Natural killer cell treated with Interleukin-12 subunit alpha and Interleukin-12 subunit beta and Interleukin-15 and Interleukin-18, amount 100 ng/mL, for 72 hours (primary cell): ENCODE measurements around the gene GRM4. TPM values are rescaled to one million over a fixed set of nuclear protein-coding genes. Genes with fewer than 3 reads are reported as not detected.
A peak's percentile ranks its signal among the peaks of the same experiment; 100 is the strongest.
"Not testable (repeated sequence)": the region's sequence is repeated elsewhere in the genome, so short reads cannot be mapped to it uniquely, and the experiment has no call there.

ENCODE experiments used
- ATAC-seq, 2 donors: fragments of 150-1000 bp; cut with Tn5 transposase in 1 of 2; sonication (Bioruptor Pico), chemical (Tn5 transposase) in 1 of 2; 2 replicates each; pipeline ENCODE4 v1.10.0; 2021
- DNase-seq: peaks from one replicate; pipeline ENCODE4 v3.0.0; 2022; ENCODE audit warnings: low spot score
- H3K27ac Mint-ChIP-seq, 2 donors: 1 replicate in 1 of 2; 2 replicates in 1 of 2; pipeline ENCODE4 v1.8.0; 2022; ENCODE audit warnings: mixed read lengths in 2 of 2, mild to moderate bottlenecking in 1 of 2, moderate library complexity in 1 of 2
- H3K27me3 Mint-ChIP-seq, 2 donors: 1 replicate in 1 of 2; 2 replicates in 1 of 2; pipeline ENCODE4 v1.8.0; 2022; ENCODE audit warnings: mixed read lengths in 2 of 2
- H3K36me3 Mint-ChIP-seq: one replicate; pipeline ENCODE4 v1.8.0; 2022; ENCODE audit warnings: mixed read lengths
- H3K4me1 Mint-ChIP-seq, 2 donors: 1 replicate in 1 of 2; 2 replicates in 1 of 2; pipeline ENCODE4 v1.8.0; 2022; ENCODE audit warnings: low read depth in 2 of 2, mixed read lengths in 2 of 2, mild to moderate bottlenecking in 1 of 2
- H3K4me3 Mint-ChIP-seq: one replicate; pipeline ENCODE4 v1.8.0; 2022; ENCODE audit warnings: mixed read lengths
- H3K9me3 Mint-ChIP-seq: 2 replicates; pipeline ENCODE4 v1.8.0; 2022; ENCODE audit warnings: mixed read lengths
- total RNA-seq, 2 donors: library from RNA; stranded (reverse); gene quantifications; one replicate each; pipeline ENCODE4 v1.2.3, GENCODE V29; 2022

Gene GRM4
- total RNA-seq, 2 donors from 2014 or later: not detected

GRCh38 chr6:34018961-34019606 lies 126.8 kb downstream of the GRM4 start:
- DNase-seq (no peak), ATAC-seq (no peak)
- Mint-ChIP-seq H3K36me3 (no peaks in the 10 kb centered on the region), H3K9me3 (no peaks in the 10 kb centered on the region), H3K27me3 (peaks cover 17 to 23% of the 10 kb centered on the region in 2 donors), H3K4me1 (no peaks in the 10 kb centered on the region), H3K27ac (no peak overlapping the region), H3K4me3 (no peak overlapping the region)

DNA sequence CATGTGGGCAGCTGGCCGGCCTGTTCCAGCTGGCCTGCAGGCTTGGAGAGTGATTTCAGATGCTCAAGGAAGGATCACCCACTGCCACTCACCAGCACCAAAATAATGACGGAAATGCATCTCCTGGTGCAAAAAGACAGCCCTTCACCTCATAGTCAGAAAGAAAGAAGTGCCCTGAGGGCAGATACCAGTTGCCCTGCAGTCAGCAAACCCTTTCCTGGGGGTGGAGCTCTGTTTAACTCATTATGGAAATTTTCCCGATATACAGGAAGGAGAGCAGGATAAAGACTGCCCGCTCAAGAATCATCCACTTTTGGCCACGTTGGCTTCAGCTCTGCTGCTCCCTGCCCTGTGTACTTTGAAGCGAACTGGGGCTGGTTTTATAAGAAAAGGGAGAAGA lies 127.9 kb downstream of the GRM4 start:
- no peaks in the 10 kb centered on the region for H3K36me3 Mint-ChIP-seq
- no peak overlapping the region for H3K4me3 Mint-ChIP-seq
- H3K4me1 Mint-ChIP-seq: no peaks in the 10 kb centered on the region
- H3K9me3 Mint-ChIP-seq: no peaks in the 10 kb centered on the region
- no peak for ATAC-seq
- H3K27ac Mint-ChIP-seq: no peak overlapping the region
- peaks cover 13 to 21% of the 10 kb centered on the region in 2 donors for H3K27me3 Mint-ChIP-seq
- DNase-seq: no peak

DNA sequence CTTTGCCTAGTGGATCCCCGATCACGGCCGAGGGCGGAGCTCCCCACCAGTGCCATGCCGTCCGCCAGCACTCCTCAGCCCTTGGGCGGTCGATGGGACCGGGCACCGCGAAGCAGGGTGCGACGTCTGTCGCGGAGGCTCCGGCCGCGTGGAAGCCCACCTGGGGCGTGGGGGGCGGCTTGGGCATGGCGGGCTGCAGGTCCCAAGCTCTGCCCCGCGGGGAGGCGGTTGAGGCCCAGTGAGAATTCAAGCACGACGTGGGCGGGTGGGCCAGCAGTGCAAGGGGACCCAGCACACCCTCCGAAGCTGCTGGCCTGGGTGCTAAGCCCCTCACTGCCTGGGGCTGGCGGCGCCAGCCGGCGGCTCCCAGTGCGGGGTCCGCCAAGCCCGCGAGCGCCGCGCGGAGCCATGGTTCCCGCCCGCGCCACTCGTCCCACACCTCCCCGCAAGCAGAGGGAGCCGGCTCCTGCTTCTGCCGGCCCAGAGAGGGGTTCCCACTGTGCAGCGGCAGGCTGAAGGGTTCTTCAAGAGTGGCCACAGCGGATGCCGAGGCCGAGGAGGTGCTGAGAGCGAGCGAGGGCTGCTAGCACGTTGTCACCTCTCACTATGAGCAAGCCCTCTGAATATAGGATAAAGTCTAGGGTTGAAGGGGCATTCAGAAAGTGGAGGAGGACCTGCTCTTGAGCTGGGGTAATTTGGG lies 128.6 kb downstream of the GRM4 start:
- no peaks in the 10 kb centered on the region for H3K4me1 Mint-ChIP-seq
- no peak overlapping the region for H3K27ac Mint-ChIP-seq

DNA sequence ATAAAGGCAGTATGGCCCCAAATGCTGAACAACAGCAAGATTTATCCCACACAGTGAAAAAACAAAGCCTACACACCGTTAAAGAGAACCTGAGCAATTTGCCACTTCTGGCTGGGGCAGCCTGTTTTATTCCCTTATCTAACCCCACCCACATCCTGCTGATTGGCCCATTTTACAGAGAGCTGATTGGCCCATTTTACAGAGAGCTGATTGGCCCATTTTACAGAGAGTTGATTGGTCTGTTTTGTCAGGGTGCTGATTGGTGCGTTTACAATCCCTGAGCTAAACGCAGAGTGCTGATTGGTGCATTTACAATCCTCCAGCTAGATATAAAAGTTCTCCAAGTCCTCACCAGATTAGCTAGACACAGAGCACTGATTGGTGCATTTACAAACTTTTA lies 129.3 kb downstream of the GRM4 start:
- not testable (repeated sequence) for ATAC-seq, H3K9me3 Mint-ChIP-seq, H3K4me1 Mint-ChIP-seq, DNase-seq, H3K27ac Mint-ChIP-seq, H3K4me3 Mint-ChIP-seq, H3K36me3 Mint-ChIP-seq
- peaks cover 0 to 15% of the 10 kb centered on the region in 2 donors for H3K27me3 Mint-ChIP-seq

More for the DNA sequence above, 128.6 kb downstream of the GRM4 start:
- no peak overlapping the region for H3K4me3 Mint-ChIP-seq
- H3K36me3 Mint-ChIP-seq: no peaks in the 10 kb centered on the region
- H3K27me3 Mint-ChIP-seq: peaks cover 5 to 17% of the 10 kb centered on the region in 2 donors
- ATAC-seq (no peak), DNase-seq (no peak)
- no peaks in the 10 kb centered on the region for H3K9me3 Mint-ChIP-seq

- no peaks in the 10 kb centered on the region for H3K9me3 Mint-ChIP-seq
- ATAC-seq (no peak), DNase-seq (peak; percentile 46)
- no peak overlapping the region for H3K4me3 Mint-ChIP-seq
- no peak overlapping the region for H3K27ac Mint-ChIP-seq
- H3K27me3 Mint-ChIP-seq: peaks cover 0 to 15% of the 10 kb centered on the region in 2 donors
- H3K36me3 Mint-ChIP-seq: no peaks in the 10 kb centered on the region
- H3K4me1 Mint-ChIP-seq: no peaks in the 10 kb centered on the region
Observed at GRCh38 chr6:34015586-34015985, 130.3 kb downstream of the GRM4 start.

DNA sequence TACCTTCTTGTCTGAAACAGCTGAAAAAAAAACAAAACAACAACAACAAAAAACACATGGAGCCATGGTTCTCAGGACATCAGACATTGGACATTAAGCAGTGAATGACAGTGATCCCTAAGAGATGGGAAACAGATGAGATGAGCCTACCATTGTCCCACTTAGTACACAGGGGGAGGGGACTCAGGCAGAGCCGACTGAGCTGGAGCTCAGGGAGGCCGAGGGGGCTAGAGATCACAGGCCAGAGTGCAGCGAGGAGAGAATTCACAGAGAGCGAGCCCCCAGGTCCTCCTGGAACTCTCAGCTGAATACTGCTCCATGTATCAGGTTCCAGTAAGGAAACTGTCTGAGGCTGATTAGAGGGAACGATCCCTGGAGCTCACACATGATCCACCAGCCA lies 134.6 kb downstream of the GRM4 start:
- no peak overlapping the region for H3K4me3 Mint-ChIP-seq
- H3K27ac Mint-ChIP-seq: no peak overlapping the region
- no peaks in the 10 kb centered on the region for H3K36me3 Mint-ChIP-seq
- ATAC-seq (no peak), DNase-seq (peak; percentile 29)
- H3K4me1 Mint-ChIP-seq: no peaks in the 10 kb centered on the region
- H3K9me3 Mint-ChIP-seq: no peaks in the 10 kb centered on the region
- peaks cover 26 to 27% of the 10 kb centered on the region in 2 donors for H3K27me3 Mint-ChIP-seq

GRCh38 chr6:34005901-34006531 lies 139.9 kb downstream of the GRM4 start:
- Mint-ChIP-seq H3K27me3 (peaks cover 26 to 34% of the 10 kb centered on the region in 2 donors), H3K9me3 (no peaks in the 10 kb centered on the region), H3K36me3 (no peaks in the 10 kb centered on the region), H3K4me1 (no peaks in the 10 kb centered on the region), H3K27ac (peak overlapping the region in 1 of 2 donors; percentile 24), H3K4me3 (no peak overlapping the region)
- ATAC-seq (no peak), DNase-seq (no peak)

- ATAC-seq (no peak), DNase-seq (no peak)
- Mint-ChIP-seq H3K27me3 (peaks cover 19 to 32% of the 10 kb centered on the region in 2 donors), H3K36me3 (no peaks in the 10 kb centered on the region), H3K9me3 (no peaks in the 10 kb centered on the region), H3K4me1 (no peaks in the 10 kb centered on the region), H3K27ac (no peak overlapping the region), H3K4me3 (no peak overlapping the region)
Observed at GRCh38 chr6:34004706-34005105, 141.2 kb downstream of the GRM4 start.

GRCh38 chr6:34003962-34004361 lies 141.9 kb downstream of the GRM4 start:
- Mint-ChIP-seq H3K4me1 (no peaks in the 10 kb centered on the region), H3K27ac (no peak overlapping the region), H3K36me3 (no peaks in the 10 kb centered on the region), H3K9me3 (no peaks in the 10 kb centered on the region), H3K4me3 (no peak overlapping the region), H3K27me3 (peaks cover 17 to 34% of the 10 kb centered on the region in 2 donors)
- DNase-seq (no peak), ATAC-seq (no peak)

DNA sequence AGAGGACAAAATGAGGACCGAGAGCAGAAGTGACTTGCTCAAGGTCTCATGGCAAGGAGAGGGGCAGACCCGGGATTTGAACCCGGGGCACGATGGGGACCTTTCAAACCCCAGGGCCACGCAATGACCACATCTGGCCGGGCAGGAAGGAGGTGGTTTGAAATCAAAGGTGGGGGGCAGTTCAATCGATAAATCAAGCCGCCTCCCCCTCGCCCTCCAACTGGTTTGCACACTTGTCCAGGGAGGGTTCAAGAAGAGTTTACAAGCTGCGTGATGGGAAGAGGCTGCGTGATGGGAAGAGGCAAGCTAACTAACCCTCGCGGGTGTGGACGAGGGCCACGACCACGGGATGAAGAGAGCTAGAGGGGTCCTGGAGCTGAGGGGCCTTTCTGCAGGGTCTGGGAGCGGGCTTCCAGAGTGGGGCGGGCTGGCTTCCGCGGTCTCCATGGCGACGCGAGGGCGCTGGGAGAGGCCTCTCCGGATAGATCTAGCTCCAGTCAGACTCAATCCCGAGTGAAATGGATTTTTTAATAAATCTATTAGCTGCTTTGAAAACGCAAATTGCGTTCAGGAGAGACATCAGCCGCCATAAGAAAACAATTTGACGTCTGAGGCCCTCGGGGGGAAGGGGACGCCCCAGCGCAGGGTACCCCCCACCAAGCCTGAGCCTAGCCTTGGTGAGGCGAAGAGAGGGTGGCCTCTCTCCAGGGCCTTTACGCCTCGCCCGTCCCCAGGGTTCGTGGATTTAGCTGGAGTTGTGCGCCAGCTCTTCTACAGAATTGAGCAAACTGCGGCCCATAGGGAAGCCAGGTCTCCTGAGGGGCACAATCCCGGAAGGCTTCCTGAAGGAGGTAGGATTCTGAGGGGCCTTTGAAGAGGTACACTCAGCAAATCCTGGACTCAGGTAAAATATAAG lies 143.9 kb downstream of the GRM4 start:
- no peak overlapping the region for H3K4me3 Mint-ChIP-seq
- peaks cover 14 to 26% of the 10 kb centered on the region in 2 donors for H3K27me3 Mint-ChIP-seq
- peaks cover 3% of the 10 kb centered on the region for H3K36me3 Mint-ChIP-seq
- no peaks in the 10 kb centered on the region for H3K4me1 Mint-ChIP-seq
- DNase-seq (no peak), ATAC-seq (no peak)
- no peaks in the 10 kb centered on the region for H3K9me3 Mint-ChIP-seq
- no peak overlapping the region for H3K27ac Mint-ChIP-seq

DNA sequence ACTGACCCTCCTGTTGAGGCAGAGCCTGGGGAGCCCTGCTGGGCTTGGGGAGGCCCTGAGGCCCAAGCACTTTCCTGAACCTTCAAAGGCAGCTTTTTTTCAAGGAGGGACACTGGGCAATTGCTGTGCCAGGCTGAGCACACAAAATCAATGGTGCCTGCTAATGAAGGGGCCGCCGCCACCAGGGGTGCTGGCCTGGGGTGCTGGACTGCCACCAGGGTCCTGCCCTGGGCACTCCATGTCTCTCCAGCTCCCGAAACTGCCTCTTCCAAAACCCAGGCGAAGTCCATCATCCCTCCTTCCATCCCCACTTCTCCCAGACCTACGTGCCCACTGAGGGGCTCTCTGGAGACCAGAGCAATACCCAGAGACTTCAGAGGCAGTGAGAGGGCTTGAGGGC lies 145.6 kb downstream of the GRM4 start:
- Mint-ChIP-seq H3K27ac (no peak overlapping the region), H3K4me3 (no peak overlapping the region), H3K27me3 (peaks cover 21 to 26% of the 10 kb centered on the region in 2 donors), H3K36me3 (peaks cover 5% of the 10 kb centered on the region), H3K9me3 (no peaks in the 10 kb centered on the region), H3K4me1 (no peaks in the 10 kb centered on the region)
- no peak for ATAC-seq
- no peak for DNase-seq

- H3K4me3 Mint-ChIP-seq: no peak overlapping the region
- H3K27ac Mint-ChIP-seq: no peak overlapping the region
- peaks cover 5% of the 10 kb centered on the region for H3K36me3 Mint-ChIP-seq
- no peak for DNase-seq
- no peak for ATAC-seq
- no peaks in the 10 kb centered on the region for H3K4me1 Mint-ChIP-seq
- no peaks in the 10 kb centered on the region for H3K9me3 Mint-ChIP-seq
- H3K27me3 Mint-ChIP-seq: peaks cover 23 to 26% of the 10 kb centered on the region in 2 donors
Observed at GRCh38 chr6:33999567-33999966, 146.3 kb downstream of the GRM4 start.

DNA sequence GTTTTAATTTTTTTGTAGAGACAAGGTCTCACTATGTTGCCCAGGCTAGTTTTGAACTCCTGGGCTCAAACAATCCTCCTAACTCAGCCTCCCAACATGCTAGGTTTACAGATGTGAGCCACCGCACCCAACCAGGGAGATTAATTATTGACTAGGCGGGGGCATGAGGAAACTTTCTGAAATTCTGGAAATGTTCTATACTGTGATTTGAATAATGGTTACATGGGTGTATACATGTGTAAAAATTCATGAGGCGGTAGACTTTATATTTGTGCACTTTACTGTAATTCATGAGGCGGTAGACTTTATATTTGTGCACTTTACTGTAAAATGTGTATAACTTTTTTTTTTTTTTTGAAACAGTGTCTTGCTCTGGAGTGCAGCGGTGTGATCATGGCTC lies 147.2 kb downstream of the GRM4 start:
- H3K4me1 Mint-ChIP-seq: no peaks in the 10 kb centered on the region
- H3K27ac Mint-ChIP-seq: no peak overlapping the region
- no peak for ATAC-seq
- no peaks in the 10 kb centered on the region for H3K9me3 Mint-ChIP-seq
- H3K36me3 Mint-ChIP-seq: peaks cover 5% of the 10 kb centered on the region
- peaks cover 30 to 31% of the 10 kb centered on the region in 2 donors for H3K27me3 Mint-ChIP-seq
- H3K4me3 Mint-ChIP-seq: no peak overlapping the region
- peak; percentile 2 for DNase-seq
